ENCODE data around the gene EEF2K.

EEF2K gene

GRCh38 chr16:22320572-22321339 lies 114.7 kb downstream of the EEF2K start:
- H3K4me3 ChIP-seq (ENCODE audit: low read length), result no peak overlapping the region
- H3K4me1 ChIP-seq (ENCODE audit: control insufficient read depth, insufficient read depth, low read length), result no peaks in the 10 kb centered on the region
- no peaks in the 10 kb centered on the region for H3K27me3 ChIP-seq (ENCODE audit: control insufficient read depth, insufficient read depth, low read length)
- H3K9me3 ChIP-seq (ENCODE audit: control insufficient read depth, low read length), result no peaks in the 10 kb centered on the region
- H3K36me3 ChIP-seq (ENCODE audit: control insufficient read depth, insufficient read depth, low read length), result peaks cover 13% of the 10 kb centered on the region
- H3K9ac ChIP-seq (ENCODE audit: low read length), result no peak overlapping the region

- H3K36me3 ChIP-seq (ENCODE audit: control insufficient read depth, insufficient read depth, low read length), result peaks cover 13% of the 10 kb centered on the region
- no peak overlapping the region for H3K9ac ChIP-seq (ENCODE audit: low read length)
- H3K4me1 ChIP-seq (ENCODE audit: control insufficient read depth, insufficient read depth, low read length), result no peaks in the 10 kb centered on the region
- H3K4me3 ChIP-seq (ENCODE audit: low read length), result no peak overlapping the region
- H3K9me3 ChIP-seq (ENCODE audit: control insufficient read depth, low read length), result no peaks in the 10 kb centered on the region
- no peaks in the 10 kb centered on the region for H3K27me3 ChIP-seq (ENCODE audit: control insufficient read depth, insufficient read depth, low read length)
Measured at GRCh38 chr16:22321340-22322001, 115.4 kb downstream of the EEF2K start.

GRCh38 chr16:22322021-22322471 lies 116.0 kb downstream of the EEF2K start:
- H3K9ac ChIP-seq (ENCODE audit: low read length), result no peak overlapping the region
- no peaks in the 10 kb centered on the region for H3K9me3 ChIP-seq (ENCODE audit: control insufficient read depth, low read length)
- peaks cover 18% of the 10 kb centered on the region for H3K36me3 ChIP-seq (ENCODE audit: control insufficient read depth, insufficient read depth, low read length)

GRCh38 chr16:22322741-22323140 lies 116.7 kb downstream of the EEF2K start:
- Histone ChIP-seq H3K4me3 (ENCODE audit: low read length) (no peak overlapping the region), H3K27me3 (ENCODE audit: control insufficient read depth, insufficient read depth, low read length) (no peaks in the 10 kb centered on the region), H3K36me3 (ENCODE audit: control insufficient read depth, insufficient read depth, low read length) (peaks cover 18% of the 10 kb centered on the region)

More at GRCh38 chr16:22322021-22322471, 116.0 kb downstream of the EEF2K start:
- Histone ChIP-seq H3K4me1 (ENCODE audit: control insufficient read depth, insufficient read depth, low read length) (no peaks in the 10 kb centered on the region), H3K4me3 (ENCODE audit: low read length) (no peak overlapping the region), H3K27me3 (ENCODE audit: control insufficient read depth, insufficient read depth, low read length) (no peaks in the 10 kb centered on the region)

GRCh38 chr16:22323173-22323958 lies 117.3 kb downstream of the EEF2K start:
- H3K4me1 ChIP-seq (ENCODE audit: control insufficient read depth, insufficient read depth, low read length), result no peaks in the 10 kb centered on the region
- no peaks in the 10 kb centered on the region for H3K27me3 ChIP-seq (ENCODE audit: control insufficient read depth, insufficient read depth, low read length)
- H3K4me3 ChIP-seq (ENCODE audit: low read length), result no peak overlapping the region
- H3K36me3 ChIP-seq (ENCODE audit: control insufficient read depth, insufficient read depth, low read length), result peaks cover 16% of the 10 kb centered on the region
- no peak overlapping the region for H3K9ac ChIP-seq (ENCODE audit: low read length)
- no peaks in the 10 kb centered on the region for H3K9me3 ChIP-seq (ENCODE audit: control insufficient read depth, low read length)

More at GRCh38 chr16:22322741-22323140, 116.7 kb downstream of the EEF2K start:
- no peak overlapping the region for H3K9ac ChIP-seq (ENCODE audit: low read length)
- H3K4me1 ChIP-seq (ENCODE audit: control insufficient read depth, insufficient read depth, low read length), result no peaks in the 10 kb centered on the region
- no peaks in the 10 kb centered on the region for H3K9me3 ChIP-seq (ENCODE audit: control insufficient read depth, low read length)

- H3K4me1 ChIP-seq (ENCODE audit: control insufficient read depth, insufficient read depth, low read length), result no peaks in the 10 kb centered on the region
- peaks cover 14% of the 10 kb centered on the region for H3K36me3 ChIP-seq (ENCODE audit: control insufficient read depth, insufficient read depth, low read length)
- no peak overlapping the region for H3K9ac ChIP-seq (ENCODE audit: low read length)
- no peaks in the 10 kb centered on the region for H3K27me3 ChIP-seq (ENCODE audit: control insufficient read depth, insufficient read depth, low read length)
- H3K4me3 ChIP-seq (ENCODE audit: low read length), result no peak overlapping the region
- no peaks in the 10 kb centered on the region for H3K9me3 ChIP-seq (ENCODE audit: control insufficient read depth, low read length)
Measured at GRCh38 chr16:22323959-22324786, 118.1 kb downstream of the EEF2K start.

- no peaks in the 10 kb centered on the region for H3K27me3 ChIP-seq (ENCODE audit: control insufficient read depth, insufficient read depth, low read length)
- H3K36me3 ChIP-seq (ENCODE audit: control insufficient read depth, insufficient read depth, low read length), result peaks cover 14% of the 10 kb centered on the region
- no peak overlapping the region for H3K4me3 ChIP-seq (ENCODE audit: low read length)
- no peak overlapping the region for H3K9ac ChIP-seq (ENCODE audit: low read length)
- H3K4me1 ChIP-seq (ENCODE audit: control insufficient read depth, insufficient read depth, low read length), result no peaks in the 10 kb centered on the region
- no peaks in the 10 kb centered on the region for H3K9me3 ChIP-seq (ENCODE audit: control insufficient read depth, low read length)
Measured at GRCh38 chr16:22324787-22325597, 118.9 kb downstream of the EEF2K start.

- Histone ChIP-seq H3K4me3 (ENCODE audit: low read length) (no peak overlapping the region), H3K36me3 (ENCODE audit: control insufficient read depth, insufficient read depth, low read length) (peaks cover 14% of the 10 kb centered on the region), H3K9ac (ENCODE audit: low read length) (no peak overlapping the region), H3K4me1 (ENCODE audit: control insufficient read depth, insufficient read depth, low read length) (no peaks in the 10 kb centered on the region), H3K9me3 (ENCODE audit: control insufficient read depth, low read length) (no peaks in the 10 kb centered on the region), H3K27me3 (ENCODE audit: control insufficient read depth, insufficient read depth, low read length) (no peaks in the 10 kb centered on the region)
Measured at GRCh38 chr16:22325598-22326368, 119.7 kb downstream of the EEF2K start.

GRCh38 chr16:22326369-22326652 lies 120.2 kb downstream of the EEF2K start:
- no peaks in the 10 kb centered on the region for H3K4me1 ChIP-seq (ENCODE audit: control insufficient read depth, insufficient read depth, low read length)
- peaks cover 14% of the 10 kb centered on the region for H3K36me3 ChIP-seq (ENCODE audit: control insufficient read depth, insufficient read depth, low read length)
- no peak overlapping the region for H3K9ac ChIP-seq (ENCODE audit: low read length)
- no peaks in the 10 kb centered on the region for H3K9me3 ChIP-seq (ENCODE audit: control insufficient read depth, low read length)
- H3K27me3 ChIP-seq (ENCODE audit: control insufficient read depth, insufficient read depth, low read length), result no peaks in the 10 kb centered on the region
- no peak overlapping the region for H3K4me3 ChIP-seq (ENCODE audit: low read length)

GRCh38 chr16:22326771-22327445 lies 120.8 kb downstream of the EEF2K start:
- Histone ChIP-seq H3K36me3 (ENCODE audit: control insufficient read depth, insufficient read depth, low read length) (peaks cover 14% of the 10 kb centered on the region), H3K9ac (ENCODE audit: low read length) (no peak overlapping the region), H3K4me3 (ENCODE audit: low read length) (no peak overlapping the region), H3K4me1 (ENCODE audit: control insufficient read depth, insufficient read depth, low read length) (no peaks in the 10 kb centered on the region), H3K27me3 (ENCODE audit: control insufficient read depth, insufficient read depth, low read length) (no peaks in the 10 kb centered on the region), H3K9me3 (ENCODE audit: control insufficient read depth, low read length) (no peaks in the 10 kb centered on the region)

Measured in mucosa of stomach (tissue), 1 donor.